OCI-LY3 (cell line): ENCODE results near the gene POLR2J2.
"Not testable (repeated sequence)": the region's sequence is repeated elsewhere in the genome, so short reads cannot be mapped to it uniquely, and the experiment has no call there.

Source experiments
- CTCF ChIP-seq: fragments of 200-600, 300-600 bp; sonication (generic); IDR thresholded peaks from 2 replicates; pipeline ENCODE4 v1.5.1; 2014; ENCODE audit warnings: antibody characterized with exemption, low read length, low read depth
- EZH2phosphoT487 ChIP-seq: fragments of 200-600 bp; shearing (Covaris generic); IDR thresholded peaks from 2 replicates; pipeline ENCODE4 v1.6.1; 2018; ENCODE audit warnings: antibody characterized with exemption, mixed run types, low read depth

GRCh38 chr7:102671956-102672307, 469 bp upstream of the POLR2J2 start:
- not testable (repeated sequence) for TF ChIP-seq CTCF, EZH2phosphoT487
